HG03520 (cell line): ENCODE measurements around the gene UNC13D.
"Not testable (repeated sequence)": the region's sequence is repeated elsewhere in the genome, so short reads cannot be mapped to it uniquely, and the experiment has no call there.

Experiments used
- ATAC-seq: cut with Tn5 transposase; IDR thresholded peaks from one replicate; pipeline ENCODE4 v1.9.1; 2021; ENCODE audit warnings: mild to moderate bottlenecking, moderate library complexity; ENCODE audit not compliant: unreplicated experiment

Gene UNC13D

DNA sequence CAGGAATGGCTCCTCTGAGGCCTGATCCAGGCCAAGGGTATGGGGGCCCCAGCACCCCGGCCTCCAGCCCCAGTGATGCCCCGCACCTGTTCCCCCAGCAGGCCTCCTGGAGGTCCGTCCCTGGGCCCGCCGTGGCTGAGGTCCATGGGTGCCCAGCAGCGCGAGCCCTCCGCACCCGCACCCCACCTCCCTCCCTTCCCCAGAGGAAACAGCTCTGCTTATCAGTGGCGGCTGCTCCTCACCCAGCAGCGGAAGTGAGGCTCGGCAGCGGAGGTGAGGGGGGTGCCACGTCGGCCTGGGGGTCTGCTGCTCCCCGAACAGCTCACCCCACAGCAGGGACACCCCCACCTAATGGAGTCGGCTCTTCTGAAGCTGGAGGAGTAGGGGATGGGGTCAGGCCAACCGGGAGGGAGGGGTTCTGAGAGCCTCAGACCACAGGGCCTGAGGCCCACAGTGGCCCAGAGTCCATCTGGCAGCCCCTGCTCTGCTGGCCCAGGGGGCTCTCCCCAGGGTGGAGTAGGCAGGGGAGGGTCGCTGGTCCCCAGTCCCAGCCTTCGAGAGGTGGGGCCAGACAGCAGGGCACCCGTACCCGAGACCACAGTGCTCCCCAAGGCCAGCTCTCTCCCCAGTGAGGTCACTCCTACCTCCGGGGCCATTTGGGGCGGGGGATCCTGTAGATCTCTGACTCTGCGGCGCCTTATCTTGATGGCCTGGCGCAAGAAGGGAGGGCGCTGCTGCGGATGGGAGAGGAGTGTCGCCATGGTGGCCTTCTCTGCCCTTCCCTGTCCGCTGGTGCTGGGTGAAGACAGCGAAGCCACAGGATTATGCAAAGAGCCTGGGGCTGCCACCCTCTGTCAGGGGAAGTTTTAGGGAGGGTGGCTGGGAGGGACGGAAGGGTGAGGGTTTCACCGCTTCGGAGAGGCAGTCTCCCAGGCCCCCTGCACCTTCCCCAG, at the start of gene UNC13D:
Gene UNC13D, minus strand, starts transcription at position 828 of the 953 bp plus-strand sequence. Its CDS starts 67 bp downstream, at position 761.
- no peak for ATAC-seq

DNA sequence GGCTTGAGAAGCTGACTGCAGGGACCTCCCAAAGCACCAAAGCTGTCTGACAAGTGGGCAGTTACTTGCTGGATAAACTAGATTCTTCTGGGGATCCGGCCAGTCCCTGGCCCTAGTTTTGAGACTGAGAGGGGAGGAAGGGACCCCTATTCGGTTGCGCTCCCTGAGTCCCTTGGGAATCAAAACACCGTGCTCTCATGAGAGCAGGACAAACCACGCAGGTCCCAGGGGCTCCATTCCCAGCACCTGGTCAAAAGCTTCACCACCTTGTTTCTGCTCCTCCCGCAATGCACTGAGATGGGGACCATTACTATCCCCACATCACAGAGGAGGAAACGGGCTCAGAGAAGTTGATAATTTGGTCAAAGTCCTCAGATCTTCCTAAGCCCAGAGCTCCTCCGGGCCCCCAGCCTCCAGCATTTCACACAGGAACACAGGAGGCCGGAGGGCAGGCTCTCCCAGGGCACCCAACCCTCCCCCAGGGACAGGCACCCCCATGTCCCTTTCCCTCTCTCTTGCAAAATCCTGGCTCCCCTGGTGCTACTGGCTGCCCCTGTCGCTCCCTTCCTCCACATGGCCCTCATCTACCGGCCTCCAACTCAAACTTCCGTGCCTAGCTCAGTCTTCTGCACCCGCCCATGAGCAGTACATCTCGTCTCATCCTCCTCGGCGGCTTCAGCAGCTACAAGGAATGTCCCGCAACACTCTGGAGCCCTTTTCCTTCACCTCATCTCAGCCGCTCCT, 49.3 kb upstream of the UNC13D start:
- ATAC-seq, result no peak

- no peak for ATAC-seq
Measured at GRCh38 chr17:75892556-75893224, 48.5 kb upstream of the UNC13D start.

DNA sequence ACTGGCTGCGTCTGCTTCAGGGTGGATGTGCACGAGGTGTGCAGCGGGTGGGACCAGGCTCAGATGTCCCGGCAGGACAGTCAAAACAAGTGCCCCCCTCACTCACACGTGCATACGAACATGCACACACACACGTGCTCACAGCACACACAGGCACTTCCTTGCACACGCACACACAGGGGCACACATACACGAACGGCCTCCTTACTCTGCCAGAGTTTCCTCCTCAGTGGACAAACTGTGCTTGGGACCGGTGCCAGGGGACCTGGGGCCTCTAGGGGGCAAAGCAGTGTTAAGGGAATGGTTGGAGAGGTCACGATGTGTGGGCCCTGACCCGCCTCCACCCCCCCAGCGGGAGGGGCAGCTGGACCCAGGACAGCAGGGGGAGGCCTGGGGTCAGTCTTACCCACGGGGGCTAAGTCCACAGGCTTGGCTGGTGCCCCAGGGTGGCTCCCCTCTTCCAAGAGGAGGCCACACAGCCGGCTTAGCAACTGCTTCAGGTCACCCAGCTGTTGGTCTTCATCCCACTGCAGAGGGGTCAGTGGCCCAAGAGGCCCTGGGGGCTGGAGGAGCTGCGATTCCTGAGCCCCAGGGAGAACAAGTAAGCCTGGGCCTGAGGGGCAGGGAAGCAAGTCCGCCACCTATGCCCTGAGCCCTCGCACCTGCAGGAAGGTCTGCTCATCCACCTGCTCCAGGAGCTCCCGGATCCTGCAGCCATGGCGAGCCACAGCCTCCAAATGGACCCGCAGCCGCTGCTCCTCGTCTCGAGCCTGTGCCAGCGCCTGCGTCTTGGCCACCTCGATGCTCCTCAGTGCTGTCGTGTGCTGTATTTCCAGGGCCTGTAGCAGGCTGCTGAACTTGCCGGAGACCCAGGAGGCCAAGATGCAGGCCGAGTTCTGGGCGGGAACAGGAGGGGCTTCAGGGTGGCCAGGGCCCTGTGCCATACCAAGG, 47.7 kb upstream of the UNC13D start:
- ATAC-seq, result no peak

GRCh38 chr17:75891022-75891604, 46.9 kb upstream of the UNC13D start:
- ATAC-seq, result no peak

- ATAC-seq, result no peak
Measured at GRCh38 chr17:75889454-75889853, 45.2 kb upstream of the UNC13D start.

DNA sequence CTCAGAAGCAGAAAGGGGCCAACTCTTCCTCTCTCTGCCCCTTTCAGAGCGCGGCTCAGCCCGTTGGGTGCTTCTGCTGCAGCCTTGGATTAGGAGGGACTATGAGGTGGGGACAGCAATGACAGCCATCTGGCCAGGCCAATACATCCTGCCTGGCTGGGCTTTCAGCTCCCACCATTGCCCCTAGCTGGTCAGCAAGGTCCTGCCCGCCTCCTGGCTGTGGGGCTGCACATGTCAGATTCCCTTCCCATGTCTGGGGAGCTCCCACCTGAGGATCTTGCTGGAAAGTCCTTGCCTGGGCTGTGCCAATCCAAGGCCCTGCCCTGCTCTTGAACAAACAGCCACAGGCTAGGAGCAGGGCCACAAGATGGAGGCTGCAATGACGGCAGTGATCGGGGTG, 44.3 kb upstream of the UNC13D start:
- no peak for ATAC-seq

DNA sequence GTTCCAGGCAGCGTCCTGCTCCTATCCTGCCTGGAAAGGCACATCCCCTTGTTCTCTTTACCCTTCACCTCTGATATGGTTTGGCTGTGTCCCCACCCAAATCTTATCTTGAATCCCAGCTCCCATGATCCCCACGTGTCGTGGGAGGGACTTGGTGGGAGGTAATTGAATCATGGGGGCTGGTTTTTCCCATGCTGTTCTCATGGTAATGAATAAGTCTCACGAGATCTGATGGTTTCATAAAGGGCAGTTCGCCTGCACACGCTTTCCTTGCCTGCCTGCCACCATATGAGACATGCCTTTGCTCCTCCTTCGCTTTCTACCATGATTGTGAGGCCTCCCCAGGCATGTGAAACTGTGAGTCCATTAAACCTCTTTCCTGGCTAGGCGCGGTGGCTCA, 41.7 kb upstream of the UNC13D start:
- ATAC-seq, result not testable (repeated sequence)

DNA sequence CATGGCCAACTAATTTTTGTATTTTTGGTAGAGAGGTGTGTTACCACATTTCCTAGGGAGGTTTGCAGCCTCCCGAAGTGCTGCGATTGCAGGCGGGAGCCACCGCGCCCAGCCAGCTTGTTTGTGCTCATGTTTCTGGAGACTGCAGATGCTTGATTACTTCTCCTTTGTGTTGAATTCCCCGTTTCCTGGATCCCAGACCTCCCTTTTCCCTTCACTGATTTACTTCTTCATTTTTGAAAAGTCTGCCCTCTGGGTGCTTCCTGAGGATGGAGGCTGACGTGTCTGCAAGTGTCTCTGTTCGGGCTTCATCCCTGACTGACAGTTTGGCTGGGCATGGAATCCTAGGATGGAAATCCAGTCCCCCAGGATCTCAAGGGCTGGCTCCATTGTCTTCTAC, 41.2 kb upstream of the UNC13D start:
- ATAC-seq, result no peak

DNA sequence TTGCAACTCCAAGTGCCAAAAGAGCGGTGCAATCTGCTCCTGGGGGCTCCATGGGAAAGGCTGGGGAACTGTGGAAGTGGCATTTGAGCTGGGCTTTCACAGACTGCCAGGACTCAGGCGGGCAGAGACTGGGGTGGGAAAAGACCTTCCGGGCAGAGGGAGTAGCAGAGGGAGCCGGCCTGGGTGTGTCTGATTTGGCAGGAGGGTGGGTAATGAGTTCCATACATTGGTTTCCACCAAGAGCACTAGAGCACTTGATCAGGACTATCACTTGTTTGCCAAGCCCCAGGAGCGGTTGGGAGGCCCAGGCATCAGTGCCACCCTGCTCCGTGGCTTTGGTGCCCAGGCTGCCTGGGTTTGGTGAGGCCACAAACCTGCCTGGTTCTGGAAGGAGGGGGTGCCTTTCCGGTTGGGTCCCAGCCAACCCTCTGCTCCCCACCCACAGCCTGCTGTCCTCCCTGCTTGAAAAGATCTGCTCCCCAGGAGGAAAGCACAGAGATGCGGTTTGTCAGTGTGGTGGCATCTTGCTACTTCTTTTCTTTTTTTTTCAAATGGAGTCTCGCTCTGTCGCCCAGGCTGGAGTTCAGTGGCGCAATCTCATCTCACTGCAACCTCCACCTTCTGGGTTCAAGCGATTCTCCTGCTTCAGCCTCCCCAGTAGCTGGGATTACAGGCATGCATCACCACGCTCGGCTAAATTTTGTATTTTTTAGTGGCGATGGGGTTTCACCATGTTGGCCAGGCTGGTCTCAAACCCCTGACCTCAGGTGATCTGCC, 37.7 kb upstream of the UNC13D start:
- ATAC-seq, result no peak

- ATAC-seq, result no peak
Measured at GRCh38 chr17:75880266-75880665, 36.1 kb upstream of the UNC13D start.

DNA sequence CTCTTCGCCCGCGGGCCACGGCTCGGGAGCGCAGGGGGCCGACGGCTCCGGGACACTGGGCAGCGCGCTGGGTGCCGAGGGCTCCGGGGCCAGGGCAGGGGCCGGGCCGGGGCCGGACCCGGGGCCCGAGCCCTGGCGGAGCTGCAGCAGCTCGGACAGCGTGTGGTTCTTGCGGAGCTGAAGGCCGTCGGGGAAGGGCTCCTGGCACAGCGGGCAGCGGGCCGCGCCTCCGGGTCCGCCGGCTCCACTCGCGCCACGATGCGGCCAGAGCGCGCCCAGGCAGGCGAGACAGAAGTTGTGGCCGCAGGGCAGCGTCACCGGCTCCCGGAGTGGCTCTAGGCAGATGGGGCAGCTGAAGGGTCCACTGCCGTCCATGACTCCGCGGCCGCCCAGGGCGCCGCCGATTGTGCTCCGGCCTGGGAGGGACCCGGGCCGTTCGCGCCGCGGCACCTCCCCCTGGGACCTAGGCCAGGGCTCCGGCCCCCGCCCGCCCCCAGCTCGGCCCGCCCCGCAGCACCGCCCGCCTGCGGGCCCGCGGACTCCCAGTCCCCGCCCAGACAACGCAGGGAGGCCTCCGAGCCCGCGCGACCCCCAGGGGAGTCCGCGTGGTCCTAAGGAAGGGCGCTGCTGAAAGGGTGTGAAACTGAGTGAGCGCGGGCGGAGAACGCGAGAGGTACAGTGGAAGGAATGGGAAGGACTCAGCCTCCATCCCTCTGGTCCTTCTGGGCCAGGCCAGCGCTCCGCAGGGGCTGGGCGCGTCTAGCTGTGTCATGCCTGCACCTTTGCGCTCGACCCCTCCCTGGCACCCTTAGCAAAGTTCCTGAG, 34.2 kb upstream of the UNC13D start, which contains the start of gene TRIM47:
Gene TRIM47, minus strand, starts transcription at position 408 of the 825 bp plus-strand sequence. Its CDS starts 33 bp downstream, at position 375.
- ATAC-seq, result no peak

DNA sequence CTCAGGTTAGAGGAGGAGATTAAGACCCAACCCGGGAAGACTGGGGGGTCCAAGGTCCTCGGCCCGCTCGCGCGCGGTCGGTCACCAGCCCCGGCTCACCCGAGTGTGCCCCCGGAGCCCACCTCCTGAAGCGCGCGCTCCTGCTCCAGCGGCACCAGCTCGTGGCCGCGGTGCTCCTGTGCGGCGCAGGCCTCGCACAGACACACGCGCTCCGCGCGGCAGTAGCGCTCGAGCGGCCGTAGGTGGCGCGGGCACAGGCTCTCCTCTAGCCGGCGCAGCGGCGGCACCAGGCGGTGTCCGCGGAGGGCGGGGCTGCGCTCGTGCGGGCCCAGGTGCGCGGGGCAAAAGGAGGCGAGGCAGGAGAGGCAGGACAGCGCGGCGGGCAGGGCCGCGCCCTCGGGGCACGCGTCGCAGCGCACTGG, 33.6 kb upstream of the UNC13D start:
- no peak for ATAC-seq

- no peak for ATAC-seq
Measured at GRCh38 chr17:75876938-75877751, 32.9 kb upstream of the UNC13D start.

GRCh38 chr17:75876190-75876937, 32.2 kb upstream of the UNC13D start:
- no peak for ATAC-seq

DNA sequence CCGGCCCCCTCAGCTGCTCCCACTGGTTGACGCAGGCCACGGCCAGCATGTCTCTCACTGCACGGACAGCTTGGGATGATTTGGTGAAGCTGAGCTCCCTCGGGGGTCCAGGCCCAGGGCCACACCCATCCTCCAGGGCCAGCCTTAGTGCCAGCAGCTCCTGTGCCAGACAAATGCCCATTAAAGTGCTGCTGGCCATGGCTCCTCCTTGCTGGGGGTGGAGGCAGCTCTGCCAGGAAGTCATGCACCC, 31.7 kb upstream of the UNC13D start:
- ATAC-seq, result no peak
